ENCODE measurements around the gene ANAPC4.

Gene ANAPC4

DNA sequence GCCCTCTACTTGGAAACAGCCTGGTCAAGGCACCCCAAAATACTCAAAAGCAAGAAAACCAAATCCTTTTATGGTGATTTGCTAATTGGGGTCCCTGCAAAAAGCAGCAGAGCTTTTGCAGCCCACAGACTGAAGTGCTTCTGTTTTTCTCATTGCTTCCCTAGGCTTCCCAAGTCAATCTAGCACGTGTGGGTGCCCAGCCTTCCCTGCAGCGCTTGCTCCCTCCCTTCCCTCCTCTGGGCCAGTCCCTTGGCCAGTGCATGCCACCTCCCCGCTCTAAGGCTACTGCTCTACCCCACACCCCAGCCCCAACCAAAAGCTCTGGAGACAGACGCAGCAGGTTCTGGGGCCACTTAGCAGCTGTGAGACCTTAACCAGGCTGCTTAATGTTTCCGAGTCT lies 53.6 kb downstream of the ANAPC4 start:
- no peak for ATAC-seq (replicated peaks)
- Mint-ChIP-seq H3K9me3 (peaks cover 5 to 8% of the 10 kb centered on the region in 2 donors), H3K27me3 (no peaks in the 10 kb centered on the region), H3K4me3 (no peak overlapping the region), H3K4me1 (peaks cover 0 to 2% of the 10 kb centered on the region in 2 donors), H3K36me3 (peaks cover 9 to 11% of the 10 kb centered on the region in 2 donors), H3K27ac (no peak overlapping the region)
- DNase-seq = no peak

- ATAC-seq (replicated peaks) = no peak
- no peak for DNase-seq
- Mint-ChIP-seq H3K27ac (no peak overlapping the region), H3K4me1 (no peaks in the 10 kb centered on the region), H3K4me3 (no peak overlapping the region), H3K27me3 (peaks cover 0 to 8% of the 10 kb centered on the region in 2 donors), H3K9me3 (peaks cover 0 to 4% of the 10 kb centered on the region in 2 donors), H3K36me3 (peaks cover 0 to 2% of the 10 kb centered on the region in 2 donors)
These were observed 57.1 kb downstream of the ANAPC4 start for GRCh38 chr4:25433966-25434827.

GRCh38 chr4:25437926-25438325 lies 60.9 kb downstream of the ANAPC4 start:
- no peak for ATAC-seq (replicated peaks)
- H3K9me3 Mint-ChIP-seq = peaks cover 0 to 4% of the 10 kb centered on the region in 2 donors
- no peak for DNase-seq
- peaks cover 0 to 2% of the 10 kb centered on the region in 2 donors for H3K4me1 Mint-ChIP-seq
- no peak overlapping the region for H3K4me3 Mint-ChIP-seq
- no peak overlapping the region for H3K27ac Mint-ChIP-seq
- H3K27me3 Mint-ChIP-seq = peaks cover 8 to 13% of the 10 kb centered on the region in 2 donors
- peaks cover 0 to 2% of the 10 kb centered on the region in 2 donors for H3K36me3 Mint-ChIP-seq

- Mint-ChIP-seq H3K9me3 (peaks cover 0 to 4% of the 10 kb centered on the region in 2 donors), H3K27me3 (peaks cover 8 to 13% of the 10 kb centered on the region in 2 donors), H3K36me3 (peaks cover 0 to 2% of the 10 kb centered on the region in 2 donors), H3K4me3 (no peak overlapping the region), H3K27ac (no peak overlapping the region), H3K4me1 (peaks cover 0 to 2% of the 10 kb centered on the region in 2 donors)
- ATAC-seq (replicated peaks) (peak; percentile 87 to 93), DNase-seq (peak; percentile 29)
These were observed 62.9 kb downstream of the ANAPC4 start for GRCh38 chr4:25439918-25440477.

- peaks cover 0 to 2% of the 10 kb centered on the region in 2 donors for H3K4me1 Mint-ChIP-seq
- peaks cover 8 to 13% of the 10 kb centered on the region in 2 donors for H3K27me3 Mint-ChIP-seq
- H3K4me3 Mint-ChIP-seq = no peak overlapping the region
- DNase-seq (no peak), ATAC-seq (replicated peaks) (no peak)
- H3K27ac Mint-ChIP-seq = no peak overlapping the region
- H3K36me3 Mint-ChIP-seq = peaks cover 0 to 2% of the 10 kb centered on the region in 2 donors
- H3K9me3 Mint-ChIP-seq = peaks cover 0 to 4% of the 10 kb centered on the region in 2 donors
These were observed 63.5 kb downstream of the ANAPC4 start for GRCh38 chr4:25440478-25441030.

DNA sequence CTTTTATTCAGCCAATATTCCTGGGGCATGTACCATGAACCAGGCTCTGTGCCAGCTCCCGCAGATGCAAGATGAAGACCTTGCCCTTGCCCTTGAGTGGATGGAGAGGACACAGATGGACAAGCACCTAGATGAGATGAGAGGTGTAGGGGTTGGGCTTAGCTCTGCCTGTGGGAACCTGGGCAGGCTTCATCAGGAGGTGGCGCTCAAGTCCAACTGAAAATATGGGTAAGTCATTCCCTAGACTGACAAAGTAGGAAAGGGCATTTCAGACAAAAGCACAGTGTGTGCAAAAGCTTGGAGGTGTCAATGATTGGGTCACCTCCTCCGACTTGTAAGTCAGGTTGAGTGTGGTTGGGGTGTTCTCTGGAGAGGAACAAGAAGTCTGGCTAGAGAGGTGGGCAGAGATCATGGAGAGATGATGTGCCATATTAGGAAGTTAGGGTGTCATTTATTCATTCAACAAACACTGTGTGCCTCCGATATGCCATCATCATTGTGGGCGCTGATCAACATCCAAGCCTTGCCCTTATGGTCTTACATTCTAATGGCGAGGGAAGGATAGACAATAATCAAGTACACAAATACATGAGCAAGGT lies 64.6 kb downstream of the ANAPC4 start:
- peak; percentile 60 to 61 for ATAC-seq (replicated peaks)
- Mint-ChIP-seq H3K36me3 (peaks cover 0 to 2% of the 10 kb centered on the region in 2 donors), H3K4me1 (peaks cover 0 to 2% of the 10 kb centered on the region in 2 donors), H3K9me3 (peaks cover 0 to 4% of the 10 kb centered on the region in 2 donors), H3K4me3 (no peak overlapping the region), H3K27me3 (peaks cover 8 to 13% of the 10 kb centered on the region in 2 donors), H3K27ac (no peak overlapping the region)
- DNase-seq = no peak

DNA sequence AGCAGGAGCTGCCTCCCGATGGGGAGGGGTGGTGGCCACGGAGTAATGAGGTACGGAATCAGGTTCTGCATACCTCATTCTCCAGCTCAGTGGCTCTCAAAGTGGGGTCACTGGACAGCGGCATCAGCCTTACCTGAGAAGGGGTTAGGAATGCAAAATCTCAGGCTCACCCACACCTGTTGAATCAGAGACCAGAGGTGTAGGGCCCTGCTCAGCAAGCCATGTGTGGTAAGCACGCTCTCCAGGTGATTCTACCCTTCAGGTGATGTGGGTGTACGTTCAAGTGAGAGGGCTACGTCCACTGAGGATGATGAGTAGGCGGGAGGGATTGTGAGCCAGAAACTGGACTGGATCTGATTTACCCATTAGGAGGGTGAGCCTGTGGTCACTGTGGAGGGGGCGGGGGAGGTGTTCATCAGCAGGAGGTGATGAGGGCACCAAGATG lies 65.8 kb downstream of the ANAPC4 start:
- H3K4me1 Mint-ChIP-seq = peaks cover 0 to 2% of the 10 kb centered on the region in 2 donors
- H3K4me3 Mint-ChIP-seq = no peak overlapping the region
- peaks cover 8 to 13% of the 10 kb centered on the region in 2 donors for H3K27me3 Mint-ChIP-seq
- H3K27ac Mint-ChIP-seq = no peak overlapping the region
- peaks cover 0 to 4% of the 10 kb centered on the region in 2 donors for H3K9me3 Mint-ChIP-seq
- DNase-seq = no peak
- H3K36me3 Mint-ChIP-seq = peaks cover 0 to 2% of the 10 kb centered on the region in 2 donors
- no peak for ATAC-seq (replicated peaks)

GRCh38 chr4:25443851-25444250 lies 66.8 kb downstream of the ANAPC4 start:
- Mint-ChIP-seq H3K27me3 (peaks cover 8% of the 10 kb centered on the region in 2 donors), H3K9me3 (peaks cover 0 to 1% of the 10 kb centered on the region in 2 donors), H3K4me3 (no peak overlapping the region), H3K4me1 (peaks cover 0 to 2% of the 10 kb centered on the region in 2 donors), H3K36me3 (no peaks in the 10 kb centered on the region), H3K27ac (no peak overlapping the region)
- no peak for ATAC-seq (replicated peaks)
- no peak for DNase-seq

GRCh38 chr4:25446611-25447010 lies 69.5 kb downstream of the ANAPC4 start:
- DNase-seq = no peak
- Mint-ChIP-seq H3K27ac (no peak overlapping the region), H3K27me3 (peaks cover 5 to 7% of the 10 kb centered on the region in 2 donors), H3K36me3 (no peaks in the 10 kb centered on the region), H3K4me3 (no peak overlapping the region), H3K4me1 (peaks cover 0 to under 1% of the 10 kb centered on the region in 2 donors), H3K9me3 (no peaks in the 10 kb centered on the region)
- no peak for ATAC-seq (replicated peaks)

DNA sequence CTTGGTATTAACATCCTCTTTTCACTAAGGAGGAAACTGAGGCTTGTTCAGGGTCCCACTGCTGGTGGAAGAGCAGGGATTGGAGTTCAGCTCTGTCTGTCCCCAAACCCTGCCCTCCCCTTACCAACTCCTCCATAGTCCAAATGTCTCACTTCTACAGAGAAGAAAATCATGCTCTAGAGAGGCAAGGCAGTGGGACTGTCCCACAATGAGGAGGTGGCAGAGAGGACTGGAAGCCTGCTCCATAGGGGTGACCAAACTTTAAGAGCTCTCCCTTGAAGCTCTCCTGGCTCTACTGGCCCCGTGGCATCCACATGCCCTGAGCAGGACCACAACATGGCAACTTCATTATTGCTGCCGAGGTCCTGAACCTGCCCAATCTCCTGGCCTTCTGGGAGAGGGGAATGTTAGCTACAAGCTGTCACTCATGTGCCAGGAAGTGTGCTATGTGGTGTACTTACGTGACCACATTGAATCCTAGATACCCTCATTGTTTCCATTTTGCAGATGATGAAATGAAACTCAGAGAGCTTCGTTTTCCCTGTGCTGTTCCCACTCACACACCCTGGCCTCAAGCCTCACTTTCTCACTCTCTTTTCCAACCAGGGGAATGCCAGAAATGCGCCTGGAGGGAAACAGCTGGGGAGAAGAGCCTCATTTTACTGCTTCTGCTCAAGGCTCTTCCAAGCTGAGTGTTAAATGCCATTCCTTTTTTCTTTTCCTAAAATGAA lies 71.5 kb downstream of the ANAPC4 start:
- H3K27me3 Mint-ChIP-seq = peaks cover 0 to 7% of the 10 kb centered on the region in 2 donors
- H3K36me3 Mint-ChIP-seq = no peaks in the 10 kb centered on the region
- DNase-seq = no peak
- ATAC-seq (replicated peaks) = no peak
- no peaks in the 10 kb centered on the region for H3K9me3 Mint-ChIP-seq
- no peak overlapping the region for H3K4me3 Mint-ChIP-seq
- H3K27ac Mint-ChIP-seq = no peak overlapping the region
- H3K4me1 Mint-ChIP-seq = no peaks in the 10 kb centered on the region

DNA sequence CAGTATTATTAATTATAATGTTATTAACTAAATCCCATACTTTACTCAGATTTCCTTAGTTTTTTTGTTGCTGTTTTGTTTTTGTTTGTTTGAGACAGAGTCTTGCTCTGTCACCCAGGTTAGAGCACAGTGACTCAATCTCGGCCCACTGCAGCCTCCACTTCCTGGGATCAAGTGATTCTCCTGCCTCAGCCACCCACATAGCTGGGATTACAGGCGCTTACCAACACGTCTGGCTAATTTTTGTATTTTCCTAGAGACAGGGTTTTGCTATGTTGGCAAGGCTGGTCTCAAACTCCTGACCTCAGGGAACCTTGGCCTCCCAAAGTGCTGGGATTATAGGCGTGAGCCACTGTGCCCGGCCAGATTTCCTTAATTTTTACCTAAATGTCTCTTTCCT lies 72.2 kb downstream of the ANAPC4 start:
- no peaks in the 10 kb centered on the region for H3K36me3 Mint-ChIP-seq
- no peak overlapping the region for H3K4me3 Mint-ChIP-seq
- ATAC-seq (replicated peaks) = no peak
- H3K9me3 Mint-ChIP-seq = no peaks in the 10 kb centered on the region
- DNase-seq = no peak
- no peak overlapping the region for H3K27ac Mint-ChIP-seq
- H3K27me3 Mint-ChIP-seq = peaks cover 0 to 7% of the 10 kb centered on the region in 2 donors
- no peaks in the 10 kb centered on the region for H3K4me1 Mint-ChIP-seq

DNA sequence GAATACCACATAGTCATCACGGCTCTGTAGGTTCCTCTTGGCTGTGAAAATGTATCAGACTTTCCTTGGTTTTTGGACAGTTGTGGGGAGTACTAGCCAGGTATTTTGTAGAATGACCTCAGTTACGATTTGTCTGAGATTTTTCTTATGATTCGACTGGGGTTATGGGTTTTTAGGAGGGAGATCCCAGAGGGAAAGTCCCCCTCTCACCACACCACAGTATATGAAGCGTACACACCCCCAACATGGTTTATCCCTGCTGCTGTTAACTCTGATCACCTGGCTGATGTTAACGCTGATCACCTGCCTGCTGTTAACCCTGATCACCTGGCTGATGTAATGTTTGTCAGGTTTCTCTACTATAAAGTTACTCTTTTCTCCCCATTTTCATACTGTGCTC lies 72.6 kb downstream of the ANAPC4 start:
- DNase-seq (no peak), ATAC-seq (replicated peaks) (peak in 1 of 2 donors; percentile 25)
- Mint-ChIP-seq H3K27ac (no peak overlapping the region), H3K4me3 (no peak overlapping the region), H3K9me3 (no peaks in the 10 kb centered on the region), H3K27me3 (peaks cover 0 to 7% of the 10 kb centered on the region in 2 donors), H3K36me3 (no peaks in the 10 kb centered on the region), H3K4me1 (no peaks in the 10 kb centered on the region)

- peaks cover 0 to 7% of the 10 kb centered on the region in 2 donors for H3K27me3 Mint-ChIP-seq
- no peaks in the 10 kb centered on the region for H3K36me3 Mint-ChIP-seq
- no peak overlapping the region for H3K27ac Mint-ChIP-seq
- ATAC-seq (replicated peaks) (no peak), DNase-seq (no peak)
- H3K4me3 Mint-ChIP-seq = no peak overlapping the region
- H3K4me1 Mint-ChIP-seq = no peaks in the 10 kb centered on the region
- H3K9me3 Mint-ChIP-seq = no peaks in the 10 kb centered on the region
These were observed 73.4 kb downstream of the ANAPC4 start for GRCh38 chr4:25450491-25450901.

DNA sequence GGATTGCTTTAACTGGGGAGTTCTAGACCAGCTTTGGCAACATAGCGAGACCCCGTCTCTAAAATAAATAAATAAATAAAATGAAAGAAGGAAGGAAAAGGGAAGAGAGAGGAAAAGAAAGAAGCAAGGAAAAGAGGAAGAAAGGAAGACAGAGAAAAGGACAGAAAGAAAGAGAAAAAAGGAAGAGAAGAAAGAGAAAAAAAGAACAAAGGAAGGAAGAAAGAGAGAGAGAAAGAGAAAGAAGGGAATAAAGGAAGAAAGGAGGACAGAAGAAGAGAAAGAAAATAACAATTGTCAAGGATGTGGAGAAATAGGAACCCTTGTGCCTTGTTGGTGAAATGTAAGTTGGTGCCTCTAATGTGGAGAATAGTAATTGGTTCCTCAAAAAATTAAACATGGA lies 74.6 kb downstream of the ANAPC4 start:
- Mint-ChIP-seq H3K4me1 (no peaks in the 10 kb centered on the region), H3K36me3 (no peaks in the 10 kb centered on the region), H3K4me3 (no peak overlapping the region), H3K9me3 (no peaks in the 10 kb centered on the region), H3K27me3 (peaks cover 0 to 7% of the 10 kb centered on the region in 2 donors), H3K27ac (no peak overlapping the region)
- DNase-seq (no peak), ATAC-seq (replicated peaks) (no peak)

Data from stimulated activated naive B cell treated with anti-CD40 and anti-IgM and Interleukin-4, amounts not matched to agents 10 μg/mL and 1 μg/mL and 100 μg/mL, for 72 hours (primary cell).